HCEC 1CT (cell line): ENCODE measurements around the gene NR2F2.

Experiments used
- DNase-seq: peaks from one replicate; pipeline ENCODE4 v3.0.0-alpha.2; 2017

NR2F2 gene

DNA sequence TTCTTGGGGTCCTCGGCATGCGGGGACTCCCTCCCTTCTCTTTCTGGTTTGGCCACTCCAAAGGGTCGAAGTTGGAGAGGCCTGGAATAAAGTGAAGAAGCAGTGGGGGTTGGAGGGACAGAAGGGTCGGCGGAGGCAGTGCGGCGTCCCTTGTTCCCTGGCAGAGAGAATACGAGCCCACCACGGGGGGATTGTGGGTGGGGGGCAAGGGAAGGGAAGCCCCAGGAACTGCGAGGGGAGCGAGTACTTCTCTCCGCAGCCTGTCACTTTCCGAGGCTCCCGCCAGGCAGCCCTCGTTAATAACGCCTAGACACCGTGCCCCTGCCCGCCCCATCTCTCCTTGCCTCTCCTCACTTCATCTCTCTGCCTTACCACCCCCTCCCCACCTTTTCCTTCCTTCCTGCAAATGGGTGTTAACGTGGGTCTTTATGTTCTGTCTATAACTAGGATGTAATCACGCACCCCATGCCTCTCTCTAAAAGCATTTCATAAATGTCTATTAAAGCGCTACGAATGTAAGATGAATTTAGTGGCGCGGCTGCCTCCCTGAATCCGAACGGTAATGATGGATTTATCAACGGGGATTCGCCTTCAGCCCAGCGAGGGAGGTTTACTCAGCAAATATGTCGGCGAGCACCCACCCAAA is 13.7 kb downstream of the NR2F2 start:
- peak; percentile 53 for DNase-seq

- peak; percentile 37 for DNase-seq
Measured at GRCh38 chr15:96344706-96345559, 14.4 kb downstream of the NR2F2 start.

DNA sequence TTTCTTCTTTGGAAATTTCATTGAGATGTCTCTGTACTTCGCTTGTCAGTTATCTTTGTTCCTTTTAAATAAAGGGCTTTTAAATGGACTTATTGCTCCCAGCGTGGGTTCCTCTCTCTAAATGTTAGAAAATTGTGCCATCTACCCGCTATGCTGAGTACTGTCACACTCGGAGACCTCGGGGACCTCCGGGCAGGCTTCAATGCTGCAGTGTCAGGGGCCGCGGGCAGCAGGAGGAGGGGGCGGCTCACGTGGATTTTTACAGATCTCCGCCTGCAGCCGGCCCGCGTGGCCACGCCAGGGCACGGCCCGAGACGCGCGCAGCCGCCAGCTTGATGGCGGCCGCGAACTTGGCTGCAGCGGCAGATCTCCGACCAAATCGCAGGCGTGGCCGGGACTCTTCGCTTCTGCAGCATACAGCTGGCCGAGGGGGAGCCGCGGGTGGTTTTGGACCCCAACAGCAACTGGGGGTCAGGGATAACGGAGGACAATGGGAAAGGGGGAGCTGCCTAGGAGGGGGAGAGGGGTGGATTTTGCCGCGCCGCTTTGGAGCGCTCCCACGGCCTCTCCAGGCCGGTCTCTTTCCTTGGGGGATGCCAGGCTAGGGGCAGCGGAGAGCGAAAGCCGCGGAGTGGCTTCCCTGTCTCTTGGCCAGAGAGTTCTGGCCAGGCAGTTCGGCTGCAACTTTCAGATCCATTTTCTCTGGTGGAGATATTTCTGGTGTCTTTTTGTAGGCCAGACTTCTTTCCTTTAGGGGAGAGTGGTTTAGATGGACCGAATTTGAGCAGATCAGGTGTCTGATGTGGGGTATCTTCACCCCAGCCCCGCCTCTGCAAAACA is 15.3 kb downstream of the NR2F2 start:
- DNase-seq: peak; percentile 90

DNA sequence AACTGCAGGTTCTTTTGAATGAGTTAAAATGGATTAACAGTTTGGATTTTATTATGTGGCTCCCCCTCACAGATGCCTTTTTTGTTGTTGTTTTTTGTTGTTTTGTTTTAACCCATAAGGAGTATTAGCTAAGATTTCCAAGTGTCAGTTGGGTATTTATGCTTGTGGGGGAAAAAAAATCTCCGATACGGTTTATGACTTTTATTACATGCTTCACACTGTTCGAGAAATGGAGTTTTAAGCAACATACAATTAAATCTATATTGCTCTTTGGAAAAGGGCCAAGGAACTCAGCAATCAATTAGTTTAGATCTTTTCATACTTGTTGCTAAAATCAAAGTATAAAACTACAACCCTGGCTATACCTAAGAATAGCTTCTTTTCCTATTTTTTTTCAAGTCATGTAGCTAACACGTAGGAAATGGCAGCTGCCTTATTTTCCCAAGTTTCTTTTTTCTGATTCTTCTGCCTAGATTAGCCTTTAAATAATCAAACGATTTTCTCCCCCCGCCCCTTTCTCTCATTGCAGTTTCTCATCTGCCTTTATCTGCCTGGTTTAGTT is 16.0 kb downstream of the NR2F2 start:
- DNase-seq: no peak

GRCh38 chr15:96347181-96348111 is 16.9 kb downstream of the NR2F2 start:
- peak; percentile 66 for DNase-seq

- DNase-seq: peak; percentile 23
Measured at GRCh38 chr15:96348112-96349027, 17.9 kb downstream of the NR2F2 start.

- no peak for DNase-seq
Measured at GRCh38 chr15:96349034-96349856, 18.7 kb downstream of the NR2F2 start.

- no peak for DNase-seq
Measured at GRCh38 chr15:96349857-96350720, 19.6 kb downstream of the NR2F2 start.

GRCh38 chr15:96350934-96351724 is 20.6 kb downstream of the NR2F2 start:
- no peak for DNase-seq

GRCh38 chr15:96351761-96352603 is 21.5 kb downstream of the NR2F2 start:
- DNase-seq: no peak

- peak; percentile 26 for DNase-seq
Measured at GRCh38 chr15:96352604-96353405, 22.3 kb downstream of the NR2F2 start.

DNA sequence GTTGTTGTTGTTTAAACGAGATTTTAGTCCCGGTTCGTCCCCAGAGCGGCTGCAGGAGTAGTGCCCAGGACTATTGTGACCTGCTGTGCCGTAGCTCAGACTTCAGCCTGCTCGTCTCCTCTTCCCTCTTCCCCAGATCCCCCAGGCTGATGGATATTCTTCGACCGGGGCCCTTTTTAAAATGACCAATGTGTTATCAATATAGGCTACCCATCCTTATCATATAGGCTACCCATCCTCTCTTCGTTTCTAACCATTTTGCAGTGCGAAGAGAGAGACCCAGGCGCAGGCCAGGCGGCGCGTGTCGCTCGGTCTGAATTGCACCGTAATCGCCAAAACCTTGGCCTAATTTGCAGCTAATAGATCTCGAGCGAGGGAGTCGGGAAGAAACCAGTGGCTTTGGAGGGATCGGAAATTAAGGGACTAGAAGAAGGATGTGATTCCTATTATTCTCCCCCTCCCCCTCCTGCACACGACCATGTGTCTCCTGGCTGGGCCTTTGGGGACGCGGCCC is 23.0 kb downstream of the NR2F2 start:
- no peak for DNase-seq

DNA sequence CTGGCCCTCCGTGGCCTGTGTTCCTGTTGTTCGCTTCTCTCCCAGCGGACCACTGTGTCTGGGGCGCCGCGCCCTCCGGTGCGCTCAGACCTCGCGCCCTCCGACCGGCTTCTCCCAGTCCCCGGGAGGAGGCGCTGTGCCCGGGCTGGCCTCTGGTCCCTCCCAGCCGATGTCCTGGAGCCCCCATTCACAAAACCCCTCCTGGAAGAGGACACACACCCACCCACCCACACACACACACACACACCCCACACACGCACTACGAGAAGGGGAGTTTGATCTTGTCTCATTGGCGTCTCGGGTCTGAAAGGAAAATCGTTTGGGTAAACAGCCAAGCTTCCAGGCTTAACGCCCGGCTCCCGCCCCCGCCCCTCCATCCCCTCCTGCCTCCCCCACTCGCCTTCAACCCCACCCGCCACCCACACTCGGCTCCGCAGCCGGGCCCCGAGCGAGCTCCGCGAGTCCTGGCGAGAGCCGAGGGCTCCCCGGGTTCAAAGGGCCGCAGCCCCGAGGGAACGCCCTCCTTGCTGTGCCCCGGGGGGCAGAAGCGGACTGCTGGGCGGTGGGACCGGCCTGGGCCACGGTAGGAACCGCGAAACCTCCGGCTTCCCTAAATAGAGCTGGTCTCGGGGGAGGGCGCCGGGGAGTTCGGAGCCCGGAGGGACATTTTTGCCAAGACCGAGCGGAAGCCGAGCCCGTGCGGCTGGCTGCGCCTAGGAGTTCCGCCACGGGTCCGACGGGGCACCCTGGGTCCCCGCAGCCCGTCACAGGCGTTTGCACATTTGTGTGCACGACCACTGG is 23.6 kb downstream of the NR2F2 start:
- peak; percentile 58 for DNase-seq

- peak; percentile 88 for DNase-seq
Measured at GRCh38 chr15:96354731-96355567, 24.4 kb downstream of the NR2F2 start.
